SK-N-SH (cell line): Measurements from ENCODE around the gene KIFAP3.

Experiments used
- EP300 ChIP-seq, 2 experiments: IDR thresholded peaks; 2 replicates each; pipeline versions ENCODE4 v1.4.0 to v1.6.1; 2012; ENCODE audit warnings: borderline replicate concordance in 1 of 2, low read depth in 1 of 2, low read length in 1 of 2
- EZH2phosphoT487 ChIP-seq: fragments of 200-600 bp; sonication (generic); IDR thresholded peaks from 2 replicates; pipeline ENCODE4 v1.6.1; 2017; ENCODE audit warnings: low read depth, mixed run types, mild to moderate bottlenecking, antibody characterized with exemption, moderate library complexity, borderline replicate concordance
- MAX ChIP-seq: IDR thresholded peaks from 2 replicates; pipeline ENCODE4 v1.4.0; 2012; ENCODE audit warnings: low read depth
- MEF2A ChIP-seq: IDR thresholded peaks from 2 replicates; pipeline ENCODE4 v1.4.0; 2012; ENCODE audit warnings: low read depth, borderline replicate concordance
- PBX3 ChIP-seq: IDR thresholded peaks from 2 replicates; pipeline ENCODE4; 2012
- POLR2AphosphoS5 ChIP-seq: IDR thresholded peaks from 2 replicates; pipeline ENCODE4 v1.6.1; 2012; ENCODE audit warnings: low read depth, low read length
- TAF1 ChIP-seq: IDR thresholded peaks from 2 replicates; pipeline ENCODE4 v1.6.1; 2012; ENCODE audit warnings: low read depth, mild to moderate bottlenecking, low read length, moderate library complexity, borderline replicate concordance
- TEAD4 ChIP-seq: IDR thresholded peaks from 2 replicates; pipeline ENCODE4 v1.4.0; 2012; ENCODE audit warnings: mild to moderate bottlenecking, borderline replicate concordance; ENCODE audit not compliant: insufficient read depth
- TF ChIP-seq, protein P1 (sequence below): fragments of 200-600 bp; sonication (generic); IDR thresholded peaks from 2 replicates; pipeline ENCODE4 v1.6.1; 2017; ENCODE audit warnings: antibody characterized with exemption, mild to moderate bottlenecking, moderate library complexity
- TF ChIP-seq, protein P2 (sequence below): IDR thresholded peaks from 2 replicates; pipeline ENCODE4 v1.6.1; 2012; ENCODE audit warnings: mild to moderate bottlenecking, low read depth, low read length, moderate library complexity

- TF ChIP-seq TEAD4 (no peak), POLR2AphosphoS5 (no peak), EP300 (IDR thresholded peaks at IDR 0.05; ENCODE audit: borderline replicate concordance in 1 of 2, low read depth in 1 of 2, low read length in 1 of 2) (no peak), EZH2phosphoT487 (no peak), PBX3 (no peak), MAX (no peak), MEF2A (no peak), TAF1 (no peak)
- TF ChIP-seq, protein P1, sequence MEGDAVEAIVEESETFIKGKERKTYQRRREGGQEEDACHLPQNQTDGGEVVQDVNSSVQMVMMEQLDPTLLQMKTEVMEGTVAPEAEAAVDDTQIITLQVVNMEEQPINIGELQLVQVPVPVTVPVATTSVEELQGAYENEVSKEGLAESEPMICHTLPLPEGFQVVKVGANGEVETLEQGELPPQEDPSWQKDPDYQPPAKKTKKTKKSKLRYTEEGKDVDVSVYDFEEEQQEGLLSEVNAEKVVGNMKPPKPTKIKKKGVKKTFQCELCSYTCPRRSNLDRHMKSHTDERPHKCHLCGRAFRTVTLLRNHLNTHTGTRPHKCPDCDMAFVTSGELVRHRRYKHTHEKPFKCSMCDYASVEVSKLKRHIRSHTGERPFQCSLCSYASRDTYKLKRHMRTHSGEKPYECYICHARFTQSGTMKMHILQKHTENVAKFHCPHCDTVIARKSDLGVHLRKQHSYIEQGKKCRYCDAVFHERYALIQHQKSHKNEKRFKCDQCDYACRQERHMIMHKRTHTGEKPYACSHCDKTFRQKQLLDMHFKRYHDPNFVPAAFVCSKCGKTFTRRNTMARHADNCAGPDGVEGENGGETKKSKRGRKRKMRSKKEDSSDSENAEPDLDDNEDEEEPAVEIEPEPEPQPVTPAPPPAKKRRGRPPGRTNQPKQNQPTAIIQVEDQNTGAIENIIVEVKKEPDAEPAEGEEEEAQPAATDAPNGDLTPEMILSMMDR: no peak
- TF ChIP-seq, protein P2, sequence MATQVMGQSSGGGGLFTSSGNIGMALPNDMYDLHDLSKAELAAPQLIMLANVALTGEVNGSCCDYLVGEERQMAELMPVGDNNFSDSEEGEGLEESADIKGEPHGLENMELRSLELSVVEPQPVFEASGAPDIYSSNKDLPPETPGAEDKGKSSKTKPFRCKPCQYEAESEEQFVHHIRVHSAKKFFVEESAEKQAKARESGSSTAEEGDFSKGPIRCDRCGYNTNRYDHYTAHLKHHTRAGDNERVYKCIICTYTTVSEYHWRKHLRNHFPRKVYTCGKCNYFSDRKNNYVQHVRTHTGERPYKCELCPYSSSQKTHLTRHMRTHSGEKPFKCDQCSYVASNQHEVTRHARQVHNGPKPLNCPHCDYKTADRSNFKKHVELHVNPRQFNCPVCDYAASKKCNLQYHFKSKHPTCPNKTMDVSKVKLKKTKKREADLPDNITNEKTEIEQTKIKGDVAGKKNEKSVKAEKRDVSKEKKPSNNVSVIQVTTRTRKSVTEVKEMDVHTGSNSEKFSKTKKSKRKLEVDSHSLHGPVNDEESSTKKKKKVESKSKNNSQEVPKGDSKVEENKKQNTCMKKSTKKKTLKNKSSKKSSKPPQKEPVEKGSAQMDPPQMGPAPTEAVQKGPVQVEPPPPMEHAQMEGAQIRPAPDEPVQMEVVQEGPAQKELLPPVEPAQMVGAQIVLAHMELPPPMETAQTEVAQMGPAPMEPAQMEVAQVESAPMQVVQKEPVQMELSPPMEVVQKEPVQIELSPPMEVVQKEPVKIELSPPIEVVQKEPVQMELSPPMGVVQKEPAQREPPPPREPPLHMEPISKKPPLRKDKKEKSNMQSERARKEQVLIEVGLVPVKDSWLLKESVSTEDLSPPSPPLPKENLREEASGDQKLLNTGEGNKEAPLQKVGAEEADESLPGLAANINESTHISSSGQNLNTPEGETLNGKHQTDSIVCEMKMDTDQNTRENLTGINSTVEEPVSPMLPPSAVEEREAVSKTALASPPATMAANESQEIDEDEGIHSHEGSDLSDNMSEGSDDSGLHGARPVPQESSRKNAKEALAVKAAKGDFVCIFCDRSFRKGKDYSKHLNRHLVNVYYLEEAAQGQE: no peak
These were observed 195.3 kb downstream of the KIFAP3 start for GRCh38 chr1:169879034-169879840.
